Measurements from ENCODE around the gene NPY4R2. TPM values are rescaled to one million over a fixed set of nuclear protein-coding genes. Genes with fewer than 3 reads are reported as not detected.
"Not testable (repeated sequence)": the region's sequence is repeated elsewhere in the genome, so short reads cannot be mapped to it uniquely, and the experiment has no call there.

The NPY4R2 gene
- total RNA-seq, 1 donor from 2014 or later, result 0.29 TPM

DNA sequence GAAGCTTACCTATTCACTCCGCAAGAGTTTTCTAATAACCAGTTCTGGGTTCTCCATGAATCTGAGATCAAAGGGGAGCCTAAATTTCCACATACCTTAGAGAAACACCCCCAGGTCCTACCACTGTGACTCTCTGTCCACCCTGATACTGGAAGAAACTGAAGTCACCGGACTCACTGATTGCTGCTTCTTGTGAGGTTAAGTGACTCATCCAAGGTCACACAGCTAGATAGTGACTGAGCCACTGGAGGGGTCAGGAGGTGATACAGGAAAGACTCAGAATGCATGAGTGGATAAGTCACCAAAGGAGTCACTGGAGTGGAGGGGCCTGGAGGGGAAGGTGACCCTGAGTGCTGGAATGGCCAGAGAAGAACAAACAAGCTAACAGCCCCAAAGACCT, 9.8 kb downstream of the NPY4R2 start:
- DNase-seq (ENCODE audit: extremely low read depth, low read depth, low spot score), result not testable (repeated sequence)

DNA sequence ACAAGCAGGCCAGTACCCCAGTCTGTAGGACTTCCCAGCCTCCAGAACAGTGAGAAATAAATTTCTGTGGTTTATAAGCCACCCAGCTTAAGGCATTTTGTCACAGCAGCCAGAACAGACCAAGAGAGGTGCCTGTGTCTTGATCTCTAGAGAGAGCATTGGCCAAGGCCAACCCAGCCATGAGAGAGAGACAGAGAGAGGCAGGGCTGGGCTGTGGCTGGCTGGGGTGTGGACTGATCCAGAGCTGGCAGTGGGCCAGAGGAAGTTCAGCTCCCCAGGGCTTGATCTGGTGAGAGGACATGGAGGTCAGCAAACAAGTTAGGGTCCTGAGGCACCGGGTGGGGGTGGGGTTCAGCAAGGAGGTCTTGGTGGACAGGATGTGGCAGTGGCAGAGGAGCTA, 14.4 kb downstream of the NPY4R2 start:
- DNase-seq (ENCODE audit: extremely low read depth, low read depth, low spot score), result not testable (repeated sequence)

- DNase-seq (ENCODE audit: extremely low read depth, low read depth, low spot score), result not testable (repeated sequence)
Observed at GRCh38 chr10:47933462-47933861, 15.0 kb downstream of the NPY4R2 start.

GRCh38 chr10:47936772-47937228, 18.3 kb downstream of the NPY4R2 start:
- DNase-seq (ENCODE audit: extremely low read depth, low read depth, low spot score), result not testable (repeated sequence)

- not testable (repeated sequence) for DNase-seq (ENCODE audit: extremely low read depth, low read depth, low spot score)
Observed at GRCh38 chr10:47937634-47938033, 19.2 kb downstream of the NPY4R2 start.

- not testable (repeated sequence) for DNase-seq (ENCODE audit: extremely low read depth, low read depth, low spot score)
Observed at GRCh38 chr10:47940821-47941220, 22.4 kb downstream of the NPY4R2 start.

DNA sequence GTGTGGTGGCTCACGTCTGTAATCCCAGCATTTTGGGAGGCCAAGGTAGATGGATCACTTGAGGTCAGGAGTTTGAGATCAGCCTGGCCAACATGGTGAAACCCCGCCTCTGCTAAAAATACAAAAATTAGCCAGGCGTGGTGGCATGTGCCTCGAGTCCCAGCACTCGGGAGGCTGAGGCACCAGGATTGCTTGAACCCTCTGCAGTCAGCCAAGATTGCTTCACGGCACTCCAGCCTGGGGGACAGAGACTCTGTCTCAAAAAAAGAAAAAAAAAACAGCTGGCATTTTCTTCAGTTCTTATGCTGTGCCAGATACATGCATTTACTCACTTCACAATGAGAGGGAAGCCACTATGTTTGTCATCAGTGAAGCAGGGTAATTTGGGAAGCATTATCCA, 22.9 kb downstream of the NPY4R2 start:
- not testable (repeated sequence) for DNase-seq (ENCODE audit: extremely low read depth, low read depth, low spot score)

GRCh38 chr10:47942351-47943019, 24.0 kb downstream of the NPY4R2 start:
- not testable (repeated sequence) for DNase-seq (ENCODE audit: extremely low read depth, low read depth, low spot score)

GRCh38 chr10:47943328-47943727, 24.9 kb downstream of the NPY4R2 start:
- DNase-seq (ENCODE audit: extremely low read depth, low read depth, low spot score), result not testable (repeated sequence)

GRCh38 chr10:47947424-47947823, 29.0 kb downstream of the NPY4R2 start:
- DNase-seq (ENCODE audit: extremely low read depth, low read depth, low spot score), result not testable (repeated sequence)

- not testable (repeated sequence) for DNase-seq (ENCODE audit: extremely low read depth, low read depth, low spot score)
Observed at GRCh38 chr10:47957158-47957557, 38.7 kb downstream of the NPY4R2 start.

DNA sequence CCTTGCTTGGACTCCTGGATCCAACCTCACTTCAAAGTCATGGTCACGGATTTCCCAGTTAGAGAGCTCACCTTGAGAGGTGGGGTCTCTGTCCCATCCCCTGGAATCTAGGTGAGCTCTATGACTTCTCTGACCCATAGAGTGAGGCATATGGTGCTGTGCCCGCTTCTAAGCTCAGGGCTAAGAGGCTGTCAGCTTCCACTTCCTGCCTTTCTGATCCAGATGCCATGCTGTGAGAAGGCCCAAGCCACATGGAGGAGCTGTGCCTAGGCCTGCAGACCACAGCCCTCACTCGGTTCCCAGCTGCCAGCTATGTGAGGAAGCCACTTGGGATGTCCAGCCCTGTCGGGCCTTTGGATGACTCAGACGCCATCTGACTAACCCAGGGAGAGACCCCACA, 41.2 kb downstream of the NPY4R2 start:
- DNase-seq (ENCODE audit: extremely low read depth, low read depth, low spot score), result not testable (repeated sequence)

- DNase-seq (ENCODE audit: extremely low read depth, low read depth, low spot score), result not testable (repeated sequence)
Observed at GRCh38 chr10:47960699-47961098, 42.2 kb downstream of the NPY4R2 start.

GRCh38 chr10:47962785-47963184, 44.3 kb downstream of the NPY4R2 start:
- DNase-seq (ENCODE audit: extremely low read depth, low read depth, low spot score), result not testable (repeated sequence)

DNA sequence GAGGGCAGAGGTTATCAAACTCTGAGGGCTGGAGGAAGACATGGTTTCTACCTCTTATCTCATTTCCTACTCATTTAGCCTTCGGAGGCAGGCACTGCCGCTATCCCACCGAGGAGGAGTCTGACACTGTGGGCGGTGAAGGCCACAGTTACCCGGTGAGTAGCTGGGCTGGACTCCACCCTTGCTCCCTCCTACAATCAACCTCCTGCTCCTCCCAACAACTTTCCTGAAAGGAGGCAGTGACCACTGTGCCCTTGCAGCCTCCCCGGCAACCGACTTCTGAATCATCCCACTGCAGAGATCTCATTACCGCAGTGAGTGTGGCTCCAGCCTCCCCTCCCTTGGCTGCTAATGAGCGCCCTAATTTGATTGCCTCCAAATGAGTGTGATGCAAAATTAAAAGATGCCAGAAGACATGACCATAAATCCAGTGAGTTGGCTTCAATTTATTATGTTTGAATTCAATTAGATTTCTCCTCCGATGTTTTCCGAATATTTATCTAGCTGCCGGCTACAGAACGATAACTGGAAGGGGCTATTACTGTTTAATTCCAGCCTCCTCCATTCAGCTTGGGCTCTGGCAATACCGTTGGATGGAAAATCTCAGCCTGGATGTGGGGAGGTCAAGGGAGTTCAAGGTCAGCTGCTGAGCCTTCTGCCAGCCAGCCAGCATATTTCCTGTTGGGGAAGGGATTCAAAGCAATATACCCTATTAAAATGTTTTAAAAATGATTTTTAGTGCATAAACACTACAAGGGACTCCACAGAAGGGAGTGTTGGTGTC, 46.0 kb downstream of the NPY4R2 start:
- not testable (repeated sequence) for DNase-seq (ENCODE audit: extremely low read depth, low read depth, low spot score)

DNA sequence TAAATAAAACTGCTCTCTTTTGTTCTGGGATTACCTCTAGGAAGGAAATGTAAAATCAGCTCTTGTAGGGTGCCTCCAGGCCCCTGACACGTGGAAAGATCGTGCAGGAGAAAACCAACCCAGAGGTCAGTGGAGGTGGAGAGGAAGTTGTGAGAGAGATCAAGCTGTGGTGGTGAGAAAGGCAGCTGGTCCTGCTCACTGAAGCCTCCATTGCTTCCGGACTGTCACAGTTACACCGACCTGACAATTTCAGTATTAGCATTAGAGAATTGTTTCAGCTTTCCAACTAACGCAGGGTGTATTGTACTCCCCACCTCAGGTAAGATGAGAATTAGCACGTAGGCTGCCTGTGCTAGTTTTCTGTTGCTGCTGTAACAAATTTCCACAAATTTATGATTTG, 50.5 kb downstream of the NPY4R2 start:
- not testable (repeated sequence) for DNase-seq (ENCODE audit: extremely low read depth, low read depth, low spot score)

GRCh38 chr10:47970047-47970446, 51.6 kb downstream of the NPY4R2 start:
- not testable (repeated sequence) for DNase-seq (ENCODE audit: extremely low read depth, low read depth, low spot score)

GRCh38 chr10:47971598-47971997, 53.1 kb downstream of the NPY4R2 start:
- not testable (repeated sequence) for DNase-seq (ENCODE audit: extremely low read depth, low read depth, low spot score)

GRCh38 chr10:47972077-47972476, 53.6 kb downstream of the NPY4R2 start:
- DNase-seq (ENCODE audit: extremely low read depth, low read depth, low spot score), result not testable (repeated sequence)
